Liver (tissue), 9 donors: ENCODE data around the gene DPP7. TPM values are rescaled to one million over a fixed set of nuclear protein-coding genes. Genes with fewer than 3 reads are reported as not detected.

Source experiments
- DNase-seq: peaks from one replicate; pipeline ENCODE4 v3.0.0-alpha.2; 2017; ENCODE audit warnings: low spot score
- H3K27ac ChIP-seq, 2 donors: one replicate each; pipeline ENCODE4 v1.7.0; 2013; ENCODE audit warnings: inconsistent platforms in 2 of 2, low read length in 2 of 2, control low read depth in 1 of 2, low read depth in 1 of 2, mild to moderate bottlenecking in 1 of 2
- H3K27me3 ChIP-seq, 4 donors: one replicate each; pipeline versions ENCODE4 v1.6.1 to v1.7.0; 2013; ENCODE audit warnings: low read length in 3 of 4, inconsistent platforms in 1 of 4, mild to moderate bottlenecking in 1 of 4, moderate library complexity in 1 of 4; ENCODE audit not compliant: control insufficient read depth in 4 of 4, insufficient read depth in 4 of 4
- H3K36me3 ChIP-seq, 4 donors: one replicate each; pipeline versions ENCODE4 v1.6.1 to v1.7.0; 2013; ENCODE audit warnings: low read length in 3 of 4, mild to moderate bottlenecking in 3 of 4, low read depth in 1 of 4, moderate library complexity in 1 of 4; ENCODE audit not compliant: control insufficient read depth in 4 of 4, insufficient read depth in 3 of 4
- H3K4me1 ChIP-seq, 4 donors: one replicate each; pipeline versions ENCODE4 v1.6.1 to v1.7.0; 2013; ENCODE audit warnings: low read length in 3 of 4, mild to moderate bottlenecking in 3 of 4, moderate library complexity in 1 of 4; ENCODE audit not compliant: control insufficient read depth in 4 of 4, insufficient read depth in 4 of 4
- H3K4me3 ChIP-seq, 3 donors: one replicate each; pipeline versions ENCODE4 v1.6.1 to v1.7.0; 2013; ENCODE audit warnings: low read length in 3 of 3, control low read depth in 1 of 3, low read depth in 1 of 3, mild to moderate bottlenecking in 1 of 3
- H3K9ac ChIP-seq, 2 donors: one replicate each; pipeline ENCODE4 v1.7.0; 2013; ENCODE audit warnings: low read length in 2 of 2, mild to moderate bottlenecking in 2 of 2, moderate library complexity in 2 of 2, control low read depth in 1 of 2, low read depth in 1 of 2
- H3K9me3 ChIP-seq, 4 donors: one replicate each; pipeline versions ENCODE4 v1.6.1 to v1.7.0; 2013; ENCODE audit warnings: low read length in 3 of 4; ENCODE audit not compliant: control insufficient read depth in 4 of 4
- EGR1 ChIP-seq, 2 donors: IDR thresholded peaks; 2 replicates each; pipeline ENCODE4 v1.6.1; 2016 to 2018; ENCODE audit warnings: antibody characterized with exemption in 2 of 2, low read depth in 2 of 2
- FOXA1 ChIP-seq: IDR thresholded peaks from 2 replicates; pipeline ENCODE4 v1.6.1; 2016; ENCODE audit warnings: antibody characterized with exemption
- HNF4A ChIP-seq, 2 donors: conservative IDR thresholded peaks; 2 replicates each; pipeline ENCODE4 v1.6.1; 2016; ENCODE audit warnings: antibody characterized with exemption in 2 of 2, mild to moderate bottlenecking in 2 of 2
- HNF4G ChIP-seq: IDR thresholded peaks from 2 replicates; pipeline ENCODE4 v1.6.1; 2016; ENCODE audit warnings: antibody characterized with exemption
- JUND ChIP-seq, 2 donors: IDR thresholded peaks; 2 replicates each; pipeline ENCODE4 v1.6.1; 2016; ENCODE audit warnings: antibody characterized with exemption in 2 of 2
- NR2F2 ChIP-seq: IDR thresholded peaks from 2 replicates; pipeline ENCODE4 v1.6.1; 2016; ENCODE audit warnings: antibody characterized with exemption
- RAD21 ChIP-seq, 2 donors: IDR thresholded peaks; 2 replicates each; pipeline ENCODE4 v1.6.1; 2016; ENCODE audit warnings: antibody characterized with exemption in 2 of 2, mild to moderate bottlenecking in 2 of 2
- REST ChIP-seq: IDR thresholded peaks from 2 replicates; pipeline ENCODE4 v1.6.1; 2016; ENCODE audit warnings: antibody characterized with exemption, mild to moderate bottlenecking
- RXRA ChIP-seq, 2 donors: IDR thresholded peaks; 2 replicates each; pipeline ENCODE4 v1.6.1; 2017 to 2018; ENCODE audit warnings: antibody characterized with exemption in 2 of 2, mild to moderate bottlenecking in 1 of 2
- SP1 ChIP-seq: IDR thresholded peaks from 2 replicates; pipeline ENCODE4 v1.6.1; 2018; ENCODE audit warnings: antibody characterized with exemption, mild to moderate bottlenecking
- TAF1 ChIP-seq: conservative IDR thresholded peaks from 2 replicates; pipeline ENCODE4 v1.6.1; 2016; ENCODE audit warnings: antibody characterized with exemption, mild to moderate bottlenecking
- YY1 ChIP-seq: IDR thresholded peaks from 2 replicates; pipeline ENCODE4 v1.6.1; 2016; ENCODE audit warnings: antibody characterized with exemption, mild to moderate bottlenecking
- ZBTB33 ChIP-seq: IDR thresholded peaks from 2 replicates; pipeline ENCODE4 v1.6.1; 2016; ENCODE audit warnings: antibody characterized with exemption
- WGBS: extraction: QIAGEN DNeasy Blood & Tissue Kit; methylation state at CpG from one replicate; pipeline ENCODE4 v1.1.7; 2013; 5-methylcytosine and 5-hydroxymethylcytosine counted together
- polyA plus RNA-seq, 2 donors: library from polyadenylated mRNA; stranded (reverse) in 1 of 2; unstranded in 1 of 2; fragments of 200-250 nt in 1 of 2; fragments of >200 nt in 1 of 2; fragmentation: Nextera tagmentation in 1 of 2; extraction: Ambion mirVana in 1 of 2; gene quantifications; one replicate each; pipeline versions ENCODE4 v1.2.1 to v1.2.3, GENCODE V29; 2013 to 2015
- total RNA-seq, 2 donors: library from RNA; depleted of rRNA; stranded (reverse); fragments of >200 nt; gene quantifications; one replicate each; pipeline ENCODE4 v1.2.3, GENCODE V29; 2014
- donor health status: healthy.
- donor health status: healthy.
- donor health status: healthy.
- donor health status: healthy.
- donor health status: healthy.

The DPP7 gene
- total and polyA plus RNA-seq, 4 donors, result 25.0 to 71.1 (median 50.7) TPM

DNA sequence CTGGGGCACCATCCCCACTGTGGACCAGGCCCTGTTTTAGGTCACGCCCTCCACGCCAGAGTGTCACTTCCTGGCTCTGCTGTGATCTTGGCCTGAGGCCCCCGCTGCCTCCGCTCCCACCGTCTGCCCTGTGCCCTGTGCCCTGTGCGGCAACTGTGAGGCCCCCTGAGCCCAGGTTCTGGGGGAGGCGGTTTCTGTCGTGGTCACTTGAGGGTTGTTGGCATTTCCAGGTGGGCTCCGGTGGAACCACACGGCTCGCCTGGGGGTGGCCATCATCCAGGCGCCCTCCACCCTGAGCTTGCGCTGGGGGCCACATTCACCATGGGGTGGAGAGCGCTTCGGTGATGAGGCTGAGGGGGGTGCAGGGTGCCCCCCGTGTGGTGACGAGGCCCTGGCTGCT is 6.6 kb downstream of the DPP7 start:
- no peaks in the 10 kb centered on the region for H3K9me3 ChIP-seq
- WGBS, result 95% methylated on average over 17 of the region's 17 CpGs
- H3K36me3 ChIP-seq, result peaks cover 15 to 44% (median 19%) of the 10 kb centered on the region in 4 donors
- H3K4me1 ChIP-seq, result no peaks in the 10 kb centered on the region
- H3K27ac ChIP-seq, result no peak overlapping the region
- H3K4me3 ChIP-seq, result no peak overlapping the region
- DNase-seq, result no peak
- no peak overlapping the region for H3K9ac ChIP-seq
- H3K27me3 ChIP-seq, result no peaks in the 10 kb centered on the region
- TF ChIP-seq ZBTB33, result no peak
- TF ChIP-seq JUND (IDR thresholded peaks at IDR 0.05), result no peak
- no peak for TF ChIP-seq REST
- no peak for TF ChIP-seq NR2F2
- no peak for TF ChIP-seq HNF4A (conservative IDR thresholded peaks at IDR 0.05)
- TF ChIP-seq SP1, result no peak
- TF ChIP-seq TAF1, result no peak
- no peak for TF ChIP-seq FOXA1

GRCh38 chr9:137107312-137107921 is 7.1 kb downstream of the DPP7 start:
- 79% methylated on average over 27 of the region's 27 CpGs for WGBS
- H3K36me3 ChIP-seq, result peaks cover 15 to 49% (median 20%) of the 10 kb centered on the region in 4 donors
- H3K4me1 ChIP-seq, result no peaks in the 10 kb centered on the region
- H3K4me3 ChIP-seq, result no peak overlapping the region
- no peak overlapping the region for H3K9ac ChIP-seq
- TF ChIP-seq RXRA (IDR thresholded peaks at IDR 0.05), result peak in 1 of 2 donors; percentile 31
- TF ChIP-seq HNF4A (conservative IDR thresholded peaks at IDR 0.05), result peak in 1 of 2 donors; percentile 80
- TF ChIP-seq RAD21 (IDR thresholded peaks at IDR 0.05), result no peak
- TF ChIP-seq YY1, result no peak
- no peak for DNase-seq
- no peaks in the 10 kb centered on the region for H3K27me3 ChIP-seq
- H3K9me3 ChIP-seq, result no peaks in the 10 kb centered on the region
- no peak overlapping the region for H3K27ac ChIP-seq

GRCh38 chr9:137106662-137107250 is 7.8 kb downstream of the DPP7 start:
- H3K36me3 ChIP-seq, result peaks cover 9 to 56% (median 27%) of the 10 kb centered on the region in 4 donors
- 96% methylated on average over 27 of the region's 27 CpGs for WGBS
- no peak overlapping the region for H3K9ac ChIP-seq
- TF ChIP-seq ZBTB33, result no peak
- TF ChIP-seq EGR1 (IDR thresholded peaks at IDR 0.05; ENCODE audit: low read depth in 2 of 2), result no peak
- no peak for TF ChIP-seq REST
- no peak for TF ChIP-seq TAF1
- no peak for TF ChIP-seq HNF4A (conservative IDR thresholded peaks at IDR 0.05)
- no peak for TF ChIP-seq JUND (IDR thresholded peaks at IDR 0.05)
- no peak for TF ChIP-seq NR2F2
- TF ChIP-seq HNF4G, result no peak

More at GRCh38 chr9:137106662-137107250, 7.8 kb downstream of the DPP7 start:
- H3K9me3 ChIP-seq, result no peaks in the 10 kb centered on the region
- H3K27me3 ChIP-seq, result no peaks in the 10 kb centered on the region
- no peak overlapping the region for H3K4me3 ChIP-seq
- no peak overlapping the region for H3K27ac ChIP-seq
- H3K4me1 ChIP-seq, result no peaks in the 10 kb centered on the region
- no peak for DNase-seq
